Astrocyte (in vitro differentiated cells and primary cell): ENCODE results near the gene CYP26C1.

Experiments
- CTCF ChIP-seq: IDR thresholded peaks from 2 replicates; pipeline ENCODE4 v1.5.1; 2011; ENCODE audit warnings: low read depth, mild to moderate bottlenecking, inconsistent platforms, low read length, moderate library complexity; ENCODE audit not compliant: insufficient read depth
- EZH2 ChIP-seq: IDR thresholded peaks from 2 replicates; pipeline ENCODE4 v1.6.1; 2012; ENCODE audit warnings: mild to moderate bottlenecking, low read length, inconsistent platforms; ENCODE audit not compliant: insufficient read depth

GRCh38 chr10:93110472-93111146 lies 50.0 kb downstream of the CYP26C1 start:
- TF ChIP-seq CTCF (no peak), EZH2 (no peak)
